Measurements from ENCODE around the gene KCNA2. TPM values are rescaled to one million over a fixed set of nuclear protein-coding genes. Genes with fewer than 3 reads are reported as not detected.

Gene KCNA2
- polyA plus RNA-seq, 1 donor from 2014 or later = not detected

DNA sequence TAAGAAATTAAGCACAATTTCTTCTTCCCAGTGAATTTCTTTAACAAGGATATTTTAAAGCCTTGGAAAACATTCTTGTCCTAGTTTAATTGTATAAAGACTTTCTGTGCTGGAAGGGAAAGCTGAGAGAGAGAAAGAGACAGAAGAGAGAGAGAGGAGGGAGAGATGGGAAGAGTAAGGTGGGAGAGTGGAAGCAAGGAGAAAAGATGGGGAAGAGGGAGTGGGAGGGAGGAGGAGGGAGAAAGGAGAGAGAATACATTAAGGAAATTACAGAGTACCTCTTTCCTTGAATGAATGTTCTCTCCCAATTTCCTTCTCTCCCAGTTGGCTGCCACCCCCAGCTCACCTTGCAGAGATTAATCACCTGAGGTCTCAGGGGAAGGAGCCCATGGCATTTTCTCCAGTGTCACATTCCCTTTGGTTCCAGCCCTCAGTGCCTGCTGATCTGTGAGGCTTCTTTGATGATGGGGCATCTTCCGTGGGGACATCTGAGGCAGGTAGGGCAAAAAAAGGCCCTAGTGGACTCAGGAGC is 54.8 kb downstream of the KCNA2 start:
- H3K36me3 Mint-ChIP-seq = no peaks in the 10 kb centered on the region
- peaks cover 0 to 4% (median 0%) of the 10 kb centered on the region in 3 donors for H3K4me1 Mint-ChIP-seq
- H3K4me3 Mint-ChIP-seq = no peak overlapping the region
- H3K27ac Mint-ChIP-seq = no peak overlapping the region
- H3K27me3 Mint-ChIP-seq = peaks cover 25% of the 10 kb centered on the region
- no peaks in the 10 kb centered on the region for H3K9me3 Mint-ChIP-seq

DNA sequence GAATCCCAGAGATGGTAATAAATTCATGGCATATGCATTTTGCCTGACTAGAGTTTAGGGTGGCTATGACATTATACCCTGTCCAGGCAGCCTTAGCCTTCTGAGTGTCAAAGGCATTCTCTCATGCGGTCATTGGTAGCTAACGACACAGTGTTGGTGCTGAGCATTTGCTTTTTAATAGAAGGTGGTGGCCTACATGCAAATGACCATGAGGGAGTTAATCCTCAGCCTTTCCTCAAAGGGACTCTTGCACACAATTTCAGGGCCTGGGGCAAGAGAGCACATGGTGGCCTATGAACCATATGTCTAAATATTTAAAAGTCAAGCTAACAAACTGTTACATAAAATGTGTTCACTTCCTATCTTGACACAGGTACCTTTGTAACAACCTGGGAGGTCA is 56.3 kb downstream of the KCNA2 start:
- Mint-ChIP-seq H3K36me3 (no peaks in the 10 kb centered on the region), H3K27me3 (peaks cover 21% of the 10 kb centered on the region), H3K9me3 (no peaks in the 10 kb centered on the region), H3K4me1 (no peaks in the 10 kb centered on the region), H3K4me3 (no peak overlapping the region), H3K27ac (no peak overlapping the region)

DNA sequence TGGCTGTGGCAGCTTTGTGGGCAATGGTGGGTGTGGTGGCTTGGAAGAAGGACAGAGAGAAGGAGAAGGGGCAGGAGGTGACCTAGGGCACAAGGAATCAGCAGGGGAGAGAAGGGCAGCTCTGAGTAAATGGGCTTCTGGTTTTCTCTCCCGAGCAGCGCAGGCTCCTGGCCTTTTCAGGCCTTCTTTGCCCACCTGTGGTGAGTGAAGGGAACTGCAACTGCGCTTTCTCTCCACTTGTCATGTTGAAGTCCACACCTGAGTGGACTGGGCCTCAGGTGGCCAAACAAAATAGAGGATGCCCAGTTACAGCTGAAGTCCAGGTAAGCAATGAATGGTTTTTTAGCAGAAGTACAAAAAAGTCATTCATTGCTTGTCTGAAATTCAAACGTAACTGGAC is 57.8 kb downstream of the KCNA2 start:
- Mint-ChIP-seq H3K36me3 (no peaks in the 10 kb centered on the region), H3K4me1 (no peaks in the 10 kb centered on the region), H3K9me3 (peaks cover 0 to 1% (median 0%) of the 10 kb centered on the region in 3 donors), H3K4me3 (no peak overlapping the region), H3K27me3 (peaks cover 16% of the 10 kb centered on the region), H3K27ac (no peak overlapping the region)

DNA sequence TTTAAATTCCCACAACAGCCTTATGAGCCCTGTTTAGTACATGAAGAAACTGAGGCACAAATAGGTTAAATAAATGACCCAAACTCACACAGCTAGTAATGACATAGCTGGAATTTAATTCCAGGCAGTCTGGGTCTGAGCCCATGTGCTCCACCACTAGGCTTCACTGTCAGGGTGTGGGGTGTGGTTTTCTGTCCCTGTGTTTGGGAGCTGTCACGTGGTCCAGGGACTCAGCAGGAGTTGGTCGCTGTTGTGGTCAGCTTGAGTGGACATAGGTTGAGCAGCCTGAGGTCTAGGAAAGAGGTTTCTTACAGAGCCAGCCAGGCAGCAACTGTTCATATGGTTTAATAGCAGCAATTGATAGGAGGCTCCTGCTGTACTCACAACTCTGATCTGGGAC is 59.1 kb downstream of the KCNA2 start:
- no peaks in the 10 kb centered on the region for H3K36me3 Mint-ChIP-seq
- H3K9me3 Mint-ChIP-seq = peaks cover 0 to 3% (median 0%) of the 10 kb centered on the region in 3 donors
- H3K27ac Mint-ChIP-seq = no peak overlapping the region
- no peaks in the 10 kb centered on the region for H3K4me1 Mint-ChIP-seq
- no peak overlapping the region for H3K4me3 Mint-ChIP-seq
- peaks cover 13% of the 10 kb centered on the region for H3K27me3 Mint-ChIP-seq

DNA sequence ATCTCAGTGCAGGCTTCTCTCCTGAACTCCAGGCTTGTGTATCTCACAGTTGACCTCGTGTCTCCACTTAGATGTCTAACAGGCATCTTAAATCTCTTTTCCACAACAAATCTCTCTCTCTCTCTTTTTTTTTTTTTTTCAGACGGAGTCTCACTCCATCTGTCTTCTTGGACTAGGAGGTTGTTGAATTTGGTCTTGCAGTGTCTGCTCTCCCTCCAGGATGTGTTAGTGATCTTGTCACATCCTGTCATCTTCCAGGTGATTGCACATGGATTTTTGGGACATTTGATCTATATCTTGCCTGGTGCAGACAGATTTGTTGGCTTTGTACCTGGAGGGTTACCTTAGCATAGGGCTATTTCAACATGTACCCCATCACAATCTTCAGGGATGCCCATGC is 60.7 kb downstream of the KCNA2 start:
- H3K36me3 Mint-ChIP-seq = no peaks in the 10 kb centered on the region
- no peak overlapping the region for H3K4me3 Mint-ChIP-seq
- peaks cover 0 to 3% (median 0%) of the 10 kb centered on the region in 3 donors for H3K9me3 Mint-ChIP-seq
- H3K4me1 Mint-ChIP-seq = no peaks in the 10 kb centered on the region
- H3K27ac Mint-ChIP-seq = no peak overlapping the region
- H3K27me3 Mint-ChIP-seq = peaks cover 11% of the 10 kb centered on the region

DNA sequence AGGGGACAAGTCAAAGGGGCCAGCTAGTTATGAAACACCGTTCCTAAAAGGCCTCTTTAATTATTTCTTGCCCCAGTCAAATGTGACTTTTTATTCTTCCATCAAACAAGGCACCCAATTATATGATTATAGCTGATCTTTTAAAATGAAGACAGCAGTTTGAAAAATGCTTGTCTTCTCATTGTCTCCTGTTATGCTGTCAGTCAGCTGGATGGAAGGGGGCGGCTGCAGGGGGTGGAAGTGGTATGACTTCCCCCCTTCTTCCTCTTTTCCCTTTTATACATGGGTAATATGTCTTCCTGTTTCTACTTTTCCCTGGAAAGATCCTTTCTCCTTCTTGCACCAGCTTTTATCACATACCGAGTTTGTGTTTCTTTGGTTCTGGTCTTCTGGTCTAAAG is 61.4 kb downstream of the KCNA2 start:
- Mint-ChIP-seq H3K27me3 (peaks cover 12% of the 10 kb centered on the region), H3K9me3 (peaks cover 0 to 3% (median 0%) of the 10 kb centered on the region in 3 donors), H3K27ac (no peak overlapping the region), H3K36me3 (no peaks in the 10 kb centered on the region), H3K4me1 (no peaks in the 10 kb centered on the region), H3K4me3 (no peak overlapping the region)

Other genes with a start within 250 kb of the KCNA2 start
- gene SLC16A4, start 215.3 kb downstream of the KCNA2 start, polyA plus RNA-seq = 3.6 TPM
- 366 TPM for gene LAMTOR5, start 198.7 kb downstream of the KCNA2 start, polyA plus RNA-seq
- not detected for gene PROK1, start 155.2 kb downstream of the KCNA2 start, polyA plus RNA-seq
- gene KCNA10, start 87.2 kb downstream of the KCNA2 start, polyA plus RNA-seq = not detected
- gene KCNA3, start 68.6 kb upstream of the KCNA2 start, polyA plus RNA-seq = 55.9 TPM